T-helper 2 cell (primary cell): Measurements from ENCODE around the gene SUMF2.
"Not testable (repeated sequence)": the region's sequence is repeated elsewhere in the genome, so short reads cannot be mapped to it uniquely, and the experiment has no call there.

Source experiments
- DNase-seq, 5 experiments: peaks; one replicate each; pipeline versions ENCODE4 v3.0.0 to v3.0.0-alpha.2; 2012 to 2022

The SUMF2 gene

DNA sequence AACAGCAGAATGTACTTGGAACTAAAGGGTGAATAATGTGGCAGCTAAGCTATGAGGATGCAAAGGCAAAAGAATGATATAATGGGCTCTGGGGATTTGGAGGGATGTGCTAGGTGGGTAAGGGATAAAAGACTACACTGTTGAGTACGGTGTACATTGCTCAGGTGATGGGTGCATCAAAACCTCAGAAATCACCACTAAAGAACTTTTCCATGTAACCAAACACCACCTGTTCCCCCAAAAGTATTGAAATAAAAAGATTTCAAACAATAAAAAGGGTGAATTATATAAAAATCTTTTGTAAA lies 43.8 kb downstream of the SUMF2 start:
- DNase-seq: no peak

DNA sequence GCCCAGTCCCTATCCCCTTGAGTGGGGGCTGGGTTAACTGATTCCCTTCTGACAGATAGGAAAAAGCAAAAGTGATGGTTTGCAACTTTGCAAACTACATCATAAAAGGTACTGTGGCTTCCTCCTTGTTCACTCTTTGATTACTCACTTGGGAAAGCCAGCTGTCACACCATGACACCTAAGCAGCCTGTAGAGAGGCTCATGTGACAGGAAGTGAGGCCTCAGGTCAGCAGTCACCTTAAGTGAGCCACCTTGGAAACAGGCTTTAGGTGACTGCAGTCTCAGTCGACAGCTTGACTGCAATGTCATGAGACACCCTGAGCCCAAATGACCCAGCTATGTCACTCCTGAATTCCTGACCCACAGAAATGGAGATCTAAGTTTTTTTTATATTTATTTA lies 46.5 kb downstream of the SUMF2 start:
- DNase-seq: peak in 1 of 5 experiments; percentile 20

DNA sequence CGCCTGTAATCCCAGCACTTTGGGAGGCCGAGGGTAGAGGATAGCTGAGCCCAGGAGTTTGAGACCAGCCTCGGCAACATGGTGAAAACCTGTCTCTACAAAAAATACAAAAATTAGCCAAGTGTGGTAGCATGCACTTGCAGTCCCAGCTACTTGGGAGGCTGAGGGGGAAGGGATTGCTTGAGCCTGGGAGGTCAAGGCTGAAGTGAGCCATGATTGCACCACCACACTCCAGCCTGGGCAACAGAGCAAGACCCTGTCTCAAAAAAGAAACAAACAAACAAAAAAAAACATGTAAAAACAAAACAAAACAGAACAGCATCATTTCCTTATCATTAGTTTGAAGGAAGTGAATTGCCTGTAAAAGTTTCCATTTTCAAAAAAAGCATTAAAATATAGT lies 48.2 kb downstream of the SUMF2 start:
- DNase-seq: not testable (repeated sequence)

DNA sequence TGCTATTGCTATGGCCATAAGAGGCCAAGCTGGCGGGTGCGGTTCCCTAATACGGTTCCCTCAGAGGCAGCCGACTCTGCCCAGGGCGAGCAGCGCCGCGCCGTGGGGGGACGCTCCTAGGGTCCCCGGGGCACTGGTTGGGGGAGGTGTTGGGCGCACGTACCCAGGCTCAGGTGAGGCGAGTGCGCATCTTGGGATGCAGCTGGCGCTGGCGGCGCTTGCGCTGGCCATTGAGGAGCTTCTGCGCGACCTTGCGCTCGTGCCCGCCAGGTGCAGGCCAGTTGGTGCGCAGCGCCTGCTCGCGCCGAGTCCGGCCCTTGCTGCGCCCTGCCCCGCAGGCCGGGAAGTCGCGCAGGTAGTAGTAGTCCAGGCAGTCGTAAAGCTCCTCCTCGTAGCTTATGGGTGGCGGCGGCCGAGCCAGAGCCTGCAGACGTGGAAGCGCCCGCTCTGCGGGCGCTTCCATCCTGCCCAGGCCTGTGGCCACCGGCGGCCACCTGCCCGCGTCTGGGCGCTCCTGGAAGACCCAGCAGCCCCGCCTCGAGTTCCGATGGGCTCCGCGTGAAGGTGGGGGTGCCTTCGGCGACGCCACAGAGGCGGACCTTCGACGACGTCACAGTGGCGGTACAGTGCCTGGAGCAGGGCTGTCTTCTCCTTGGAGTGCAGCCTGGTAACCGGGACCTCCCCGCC lies 51.9 kb downstream of the SUMF2 start, which contains the start of gene NUPR2:
Gene NUPR2 (minus strand): TSS at position 566 of the 687 bp plus-strand sequence. CDS start 103 bp downstream, at position 463.
- no peak for DNase-seq

DNA sequence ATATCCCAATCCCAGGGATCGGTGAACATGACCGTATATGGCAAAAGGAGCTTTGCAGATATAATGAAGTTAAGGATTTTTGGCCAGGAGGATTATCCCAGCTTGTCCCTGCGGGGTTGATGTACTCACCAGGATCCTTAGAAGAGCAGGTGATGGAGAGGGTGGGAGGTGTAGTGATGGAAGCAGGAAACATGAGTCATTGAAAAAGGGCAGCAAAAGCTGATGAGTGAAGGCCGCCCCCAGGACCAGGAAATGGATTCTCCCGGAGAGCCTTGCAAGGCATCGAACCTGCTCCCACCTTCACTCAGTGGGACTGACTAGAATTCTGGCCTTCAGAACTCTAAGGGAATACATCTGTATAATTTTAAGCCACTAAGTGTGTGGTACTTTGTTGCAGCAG lies 57.4 kb downstream of the SUMF2 start:
- no peak for DNase-seq

DNA sequence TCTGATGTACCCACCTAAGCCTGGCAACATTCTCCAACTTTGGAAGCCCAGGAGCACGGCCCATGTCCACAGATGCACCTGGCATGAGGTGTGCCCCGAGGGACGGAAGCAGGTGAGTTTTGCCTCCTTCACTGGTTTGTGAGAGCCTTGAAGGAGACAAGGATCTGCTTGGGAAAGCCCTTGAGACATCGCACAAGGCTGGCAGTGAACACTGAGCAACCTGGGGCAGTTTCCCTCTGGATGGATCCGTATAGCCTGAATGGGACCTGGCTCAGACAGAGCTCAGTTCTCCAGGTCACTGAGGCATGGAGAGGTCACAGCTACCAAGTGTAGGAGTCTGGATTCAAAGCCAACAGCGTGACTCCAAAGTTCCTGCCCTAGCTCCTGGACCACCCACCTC lies 60.9 kb downstream of the SUMF2 start:
- DNase-seq: no peak

DNA sequence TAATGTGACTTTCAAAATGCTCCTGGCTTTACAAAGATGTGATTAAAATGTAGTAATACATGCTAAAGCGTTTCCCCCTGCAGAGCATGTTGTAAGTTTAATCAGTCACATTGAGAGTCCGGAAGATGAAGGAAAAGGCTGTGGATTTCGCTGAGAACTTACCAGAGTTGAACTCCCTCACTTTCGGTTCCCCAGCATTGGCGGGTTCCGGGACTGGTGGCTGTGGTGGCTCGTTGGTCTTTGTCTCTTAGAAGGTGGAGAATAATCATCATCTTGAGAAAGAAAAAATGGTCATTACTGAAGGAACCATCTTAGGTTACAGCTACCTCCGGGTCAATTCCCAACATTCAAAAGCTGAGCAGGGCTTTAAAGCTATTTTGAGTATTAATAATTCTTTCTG lies 61.7 kb downstream of the SUMF2 start:
- DNase-seq: no peak

DNA sequence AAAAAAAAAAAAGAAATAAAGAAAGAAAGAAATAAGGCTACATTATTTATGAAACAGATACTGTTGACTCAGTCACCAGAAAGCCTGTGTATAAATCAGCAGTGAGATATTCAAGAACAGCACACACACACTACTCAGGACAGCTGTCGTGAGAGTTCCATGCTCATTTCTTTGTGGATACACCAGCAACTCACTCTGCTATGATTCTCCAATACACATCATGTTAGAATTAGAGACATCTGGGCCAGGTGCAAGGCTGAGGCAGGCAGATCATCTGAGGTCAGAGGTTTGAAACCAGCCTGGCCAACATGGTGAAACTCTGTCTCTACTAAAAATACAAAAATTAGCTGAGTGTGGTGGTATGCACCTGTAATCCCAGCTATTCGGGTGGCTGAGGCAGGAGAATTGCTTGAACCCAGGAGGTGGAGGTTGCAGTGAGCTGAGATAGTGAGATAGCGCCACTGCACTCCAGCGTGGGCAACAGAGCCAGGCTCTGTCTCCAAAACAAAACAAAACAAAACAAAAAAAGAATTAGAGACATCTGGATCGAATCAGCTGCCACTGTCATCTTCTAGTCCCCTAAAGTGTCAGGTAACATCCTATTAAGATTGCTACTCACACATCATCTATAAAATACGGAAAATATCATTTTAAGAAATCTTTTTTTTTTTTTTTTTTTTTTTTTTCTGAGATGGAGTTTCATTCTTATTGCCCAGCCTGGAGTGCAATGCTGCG lies 63.3 kb downstream of the SUMF2 start:
- no peak for DNase-seq
